Lung (tissue), 12 donors: Measurements from ENCODE around the gene TRABD. TPM values are rescaled to one million over a fixed set of nuclear protein-coding genes. Genes with fewer than 3 reads are reported as not detected.

Source experiments
- ATAC-seq: fragments of 200-7000 bp; cut with Tn5 transposase; one replicate; pipeline ENCODE4 v1.9.1; 2020; ENCODE audit warnings: moderate number of reproducible peaks; ENCODE audit not compliant: insufficient read depth, low FRiP score
- DNase-seq, 3 donors: peaks; one replicate each; pipeline ENCODE4 v3.0.0-alpha.2; 2013 to 2017
- H3K27ac ChIP-seq, 2 donors: one replicate each; pipeline ENCODE4 v1.5.1; 2013; ENCODE audit warnings: mild to moderate bottlenecking in 2 of 2, moderate library complexity in 2 of 2, control low read depth in 1 of 2, inconsistent platforms in 1 of 2, low read depth in 1 of 2, low read length in 1 of 2
- H3K27me3 ChIP-seq, 3 donors: one replicate each; pipeline ENCODE4 v1.5.1; 2013; ENCODE audit warnings: low read length in 2 of 3; ENCODE audit not compliant: control insufficient read depth in 3 of 3, insufficient read depth in 3 of 3
- H3K36me3 ChIP-seq, 4 donors: one replicate each; pipeline ENCODE4 v1.5.1; 2013; ENCODE audit warnings: low read length in 4 of 4, mild to moderate bottlenecking in 1 of 4, moderate library complexity in 1 of 4; ENCODE audit not compliant: control insufficient read depth in 4 of 4, insufficient read depth in 4 of 4
- H3K4me1 ChIP-seq, 5 donors: one replicate each; pipeline ENCODE4 v1.5.1; 2013; ENCODE audit warnings: low read length in 5 of 5, mild to moderate bottlenecking in 2 of 5, moderate library complexity in 1 of 5; ENCODE audit not compliant: control insufficient read depth in 5 of 5, insufficient read depth in 5 of 5
- H3K4me3 ChIP-seq: one replicate; pipeline ENCODE4 v1.5.1; 2013; ENCODE audit warnings: mild to moderate bottlenecking, control low read depth, moderate library complexity
- H3K9ac ChIP-seq, 2 donors: one replicate each; pipeline ENCODE4 v1.5.1; 2013; ENCODE audit warnings: low read length in 2 of 2, control low read depth in 1 of 2; ENCODE audit not compliant: insufficient read depth in 1 of 2
- H3K9me3 ChIP-seq, 4 donors: one replicate each; pipeline ENCODE4 v1.5.1; 2013; ENCODE audit warnings: low read length in 3 of 4, mild to moderate bottlenecking in 1 of 4, moderate library complexity in 1 of 4; ENCODE audit not compliant: control insufficient read depth in 4 of 4, insufficient read depth in 3 of 4
- WGBS, 2 donors: extraction: QIAGEN DNeasy Blood & Tissue Kit; methylation state at CpG; one replicate each; pipeline ENCODE4 v1.1.7; 2013; 5-methylcytosine and 5-hydroxymethylcytosine counted together
- polyA plus RNA-seq, 2 donors: library from polyadenylated mRNA; stranded (reverse); fragments of 200-250 nt; gene quantifications; one replicate each; pipeline ENCODE4 v1.2.1, GENCODE V29; 2013
- total RNA-seq, 2 donors: library from RNA; depleted of rRNA in 1 of 2; stranded (reverse); fragments of >200 nt in 1 of 2; gene quantifications; one replicate each; pipeline ENCODE4 v1.2.1, GENCODE V29; 2014 to 2021
- TF ChIP-seq, protein P1 (sequence below): IDR thresholded peaks from 2 replicates; pipeline ENCODE4 v1.5.1; 2012; ENCODE audit warnings: mild to moderate bottlenecking; ENCODE audit errors: control extremely low read depth, extremely low read depth
- donor health status: control.
- donor health status: control.
- donor health status: Bipolar disorder and iron deficiency.
- donor health status: healthy.
- donor health status: DM: yes; HTN: yes; CAD: no.

The TRABD gene
- total and polyA plus RNA-seq, 4 donors, result 16.2 to 72.7 (median 62.2) TPM

DNA sequence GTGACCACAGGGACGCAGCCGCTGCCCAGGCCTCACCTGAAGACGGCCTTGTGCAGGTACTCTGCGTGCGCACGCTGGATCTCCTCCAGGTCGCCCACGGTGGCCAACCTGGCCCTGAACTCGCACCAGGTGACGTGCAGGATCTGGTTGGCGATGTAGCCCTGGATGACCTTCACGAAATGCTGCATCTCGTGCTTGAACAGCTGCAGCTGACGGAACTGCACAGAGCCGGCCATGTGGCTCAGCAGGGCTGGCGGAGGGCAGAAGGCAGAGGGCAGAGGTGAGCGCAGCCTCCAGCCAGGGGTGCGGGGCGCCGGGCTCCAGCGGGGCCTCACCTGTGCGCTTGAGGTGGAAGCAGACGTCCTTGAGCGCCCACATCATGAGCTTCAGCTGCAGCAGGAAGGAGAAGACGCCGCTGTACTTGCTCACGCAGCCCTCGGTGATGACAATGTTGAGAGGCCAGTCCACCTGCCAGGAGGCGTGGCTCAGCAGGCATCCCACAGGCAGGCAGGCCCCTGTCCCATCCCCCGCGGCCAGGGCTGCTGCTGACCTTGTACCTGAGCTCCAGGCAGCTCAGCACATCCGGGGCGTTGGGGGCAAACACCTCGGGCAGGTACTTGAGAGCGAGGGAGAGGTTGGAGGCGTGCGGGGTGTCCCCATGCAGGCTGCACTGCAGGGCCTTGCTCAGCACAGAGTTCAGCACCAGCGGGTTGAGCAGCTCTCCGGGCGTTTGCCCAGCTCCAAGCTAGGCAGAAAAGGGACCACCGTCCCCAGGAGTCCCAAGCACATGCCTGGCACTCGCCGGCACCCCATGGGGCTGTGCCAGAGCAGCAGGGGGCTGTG lies 32.7 kb downstream of the TRABD start:
- no peaks in the 10 kb centered on the region for H3K27me3 ChIP-seq
- H3K9me3 ChIP-seq, result no peaks in the 10 kb centered on the region
- DNase-seq (no peak), ATAC-seq (no peak)
- no peak overlapping the region for H3K27ac ChIP-seq
- no peak overlapping the region for H3K9ac ChIP-seq
- H3K4me3 ChIP-seq, result no peak overlapping the region
- peaks cover 0 to 3% (median 0%) of the 10 kb centered on the region in 5 donors for H3K4me1 ChIP-seq
- 90 to 92% methylated on average over 42 to 43 of the region's 43 CpGs for WGBS, 2 donors
- peaks cover 14 to 80% (median 38%) of the 10 kb centered on the region in 4 donors for H3K36me3 ChIP-seq
- TF ChIP-seq, protein P1, sequence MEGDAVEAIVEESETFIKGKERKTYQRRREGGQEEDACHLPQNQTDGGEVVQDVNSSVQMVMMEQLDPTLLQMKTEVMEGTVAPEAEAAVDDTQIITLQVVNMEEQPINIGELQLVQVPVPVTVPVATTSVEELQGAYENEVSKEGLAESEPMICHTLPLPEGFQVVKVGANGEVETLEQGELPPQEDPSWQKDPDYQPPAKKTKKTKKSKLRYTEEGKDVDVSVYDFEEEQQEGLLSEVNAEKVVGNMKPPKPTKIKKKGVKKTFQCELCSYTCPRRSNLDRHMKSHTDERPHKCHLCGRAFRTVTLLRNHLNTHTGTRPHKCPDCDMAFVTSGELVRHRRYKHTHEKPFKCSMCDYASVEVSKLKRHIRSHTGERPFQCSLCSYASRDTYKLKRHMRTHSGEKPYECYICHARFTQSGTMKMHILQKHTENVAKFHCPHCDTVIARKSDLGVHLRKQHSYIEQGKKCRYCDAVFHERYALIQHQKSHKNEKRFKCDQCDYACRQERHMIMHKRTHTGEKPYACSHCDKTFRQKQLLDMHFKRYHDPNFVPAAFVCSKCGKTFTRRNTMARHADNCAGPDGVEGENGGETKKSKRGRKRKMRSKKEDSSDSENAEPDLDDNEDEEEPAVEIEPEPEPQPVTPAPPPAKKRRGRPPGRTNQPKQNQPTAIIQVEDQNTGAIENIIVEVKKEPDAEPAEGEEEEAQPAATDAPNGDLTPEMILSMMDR, result no peak

DNA sequence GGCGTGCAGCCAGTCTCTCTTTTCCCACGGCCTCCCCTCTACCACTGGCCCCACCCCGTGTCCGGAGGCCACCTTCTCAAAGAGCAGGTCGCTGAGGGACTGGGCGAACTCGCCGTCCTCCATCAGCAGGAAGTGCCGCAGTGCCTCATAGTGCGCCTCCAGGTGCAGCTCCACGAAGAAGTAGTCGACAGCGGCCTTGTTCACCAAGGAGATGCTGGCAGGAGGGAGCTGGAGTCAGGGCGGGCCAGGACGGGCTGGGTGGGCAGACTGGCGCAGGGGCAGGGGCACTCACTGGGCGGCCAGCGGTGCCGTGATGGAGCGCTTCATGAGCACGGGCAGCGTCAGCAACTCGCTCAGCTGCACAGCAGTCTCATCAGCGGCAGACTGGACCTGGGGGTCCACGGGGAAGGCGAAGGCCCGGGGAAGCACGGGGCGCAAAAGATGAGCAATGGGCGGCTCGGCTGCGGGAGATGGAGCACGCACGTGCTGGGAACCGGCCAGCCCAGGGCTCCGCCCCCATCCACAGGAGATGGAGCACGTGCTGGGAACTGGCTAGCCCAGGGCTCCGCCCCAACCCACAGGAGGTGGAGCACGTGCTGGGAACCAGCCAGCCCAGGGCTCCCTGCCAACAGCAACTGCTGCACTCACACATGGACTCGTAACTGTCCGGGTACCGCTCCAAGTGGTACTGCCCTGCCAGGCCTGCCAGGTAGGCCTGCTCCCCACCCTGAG lies 33.4 kb downstream of the TRABD start:
- TF ChIP-seq, protein P1, result no peak
- Histone ChIP-seq H3K9ac (no peak overlapping the region), H3K4me1 (peaks cover 0 to 3% (median 0%) of the 10 kb centered on the region in 5 donors), H3K36me3 (peaks cover 16 to 82% (median 38%) of the 10 kb centered on the region in 4 donors), H3K27me3 (no peaks in the 10 kb centered on the region), H3K9me3 (no peaks in the 10 kb centered on the region), H3K27ac (no peak overlapping the region), H3K4me3 (no peak overlapping the region)
- peak; percentile 72 to 84 (median 82) for DNase-seq
- peak; percentile 70 for ATAC-seq
- WGBS, 2 donors, result 67 to 70% methylated on average over 42 of the region's 42 CpGs

DNA sequence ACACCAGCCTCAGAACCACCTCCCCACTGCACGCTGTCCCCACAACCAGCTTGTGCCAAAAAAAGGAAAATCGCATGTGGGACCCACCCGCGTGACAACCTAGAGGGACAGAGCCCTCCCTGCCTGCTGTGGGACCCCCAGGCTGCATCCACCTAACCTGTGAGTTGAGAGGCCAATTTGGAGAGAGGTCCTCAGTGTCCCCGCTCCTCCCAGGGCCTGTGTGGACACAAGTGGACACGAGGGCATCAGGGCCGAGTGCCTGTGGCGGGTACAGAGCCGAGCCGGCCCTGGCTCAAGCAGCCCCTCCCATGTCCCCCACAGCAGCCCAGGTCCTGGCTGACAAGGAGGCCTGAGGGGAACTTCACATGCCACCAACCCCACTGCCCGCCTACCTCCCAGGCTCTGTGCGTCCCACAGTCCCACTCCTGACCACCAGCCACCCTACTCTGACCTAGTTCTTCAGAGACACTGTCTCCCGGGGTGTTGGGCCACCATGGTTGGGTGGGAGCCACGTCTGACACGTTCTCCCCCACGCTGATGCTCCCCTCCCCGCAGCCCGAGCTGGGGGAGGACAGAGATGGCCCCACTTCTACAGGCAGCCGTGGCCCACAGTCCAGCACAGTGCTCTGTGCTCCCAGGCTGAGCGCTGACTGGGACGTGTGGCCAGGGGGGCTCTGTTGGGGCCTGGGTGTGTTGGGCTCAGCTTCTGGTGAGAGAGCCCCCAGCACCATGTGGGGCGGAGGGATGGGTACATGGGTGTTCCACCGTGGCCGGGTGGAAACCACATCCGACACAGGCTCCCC lies 34.3 kb downstream of the TRABD start:
- TF ChIP-seq, protein P1, result no peak
- no peak overlapping the region for H3K4me3 ChIP-seq
- DNase-seq, result no peak
- no peak overlapping the region for H3K9ac ChIP-seq
- H3K36me3 ChIP-seq, result peaks cover 18 to 88% (median 35%) of the 10 kb centered on the region in 4 donors
- 91% methylated on average over 25 of the region's 25 CpGs for WGBS, 2 donors
- no peaks in the 10 kb centered on the region for H3K27me3 ChIP-seq
- H3K4me1 ChIP-seq, result peaks cover 0 to 3% (median 0%) of the 10 kb centered on the region in 5 donors
- ATAC-seq, result no peak
- no peak overlapping the region for H3K27ac ChIP-seq
- H3K9me3 ChIP-seq, result no peaks in the 10 kb centered on the region
